Left lung (tissue), 10 donors: Measurements from ENCODE around the gene LSM10. TPM values are rescaled to one million over a fixed set of nuclear protein-coding genes. Genes with fewer than 3 reads are reported as not detected.
A peak's percentile ranks its signal among the peaks of the same experiment; 100 is the strongest.

ENCODE experiments used
- ATAC-seq: fragments of 200-7000 bp; cut with Tn5 transposase; one replicate; pipeline ENCODE4 v1.9.1; 2020; ENCODE audit warnings: moderate library complexity
- DNase-seq, 4 donors: peaks; one replicate each; pipeline ENCODE4 v3.0.0-alpha.2; 2013 to 2020
- H3K27ac ChIP-seq, 2 donors: fragments of 200-600 bp; sonication (generic) in 1 of 2; one replicate each; pipeline versions ENCODE4 v1.5.0 to v1.8.0; 2020 to 2021
- H3K27me3 ChIP-seq, 2 donors: fragments of 200-600 bp; sonication (generic) in 1 of 2; one replicate each; pipeline versions ENCODE4 v1.5.0 to v1.8.0; 2020 to 2021
- H3K36me3 ChIP-seq, 2 donors: fragments of 200-600 bp; sonication (generic) in 1 of 2; one replicate each; pipeline versions ENCODE4 v1.5.0 to v1.8.0; 2020 to 2021
- H3K4me1 ChIP-seq, 2 donors: fragments of 200-600 bp; one replicate each; pipeline ENCODE4 v1.8.0; 2021
- H3K4me3 ChIP-seq, 2 donors: fragments of 200-600 bp; sonication (generic) in 1 of 2; one replicate each; pipeline versions ENCODE4 v1.5.0 to v1.8.0; 2020 to 2021; ENCODE audit warnings: mild to moderate bottlenecking in 1 of 2
- H3K9me3 ChIP-seq, 2 donors: fragments of 200-600 bp; sonication (generic) in 1 of 2; one replicate each; pipeline versions ENCODE4 v1.5.0 to v1.8.0; 2020 to 2021
- CTCF ChIP-seq, 2 donors: fragments of 200-600 bp; sonication (generic) in 1 of 2; IDR thresholded peaks; one replicate each; pipeline versions ENCODE4 v1.5.0 to v1.8.0; 2021; ENCODE audit warnings: antibody characterized with exemption in 2 of 2
- intact Hi-C, 2 donors: fragments of 100-400 bp; cut with DNase I; formaldehyde crosslinking; loops; one replicate each; pipeline versions ENCODE4 v1.11.2 to v1.14.2; 2022
- polyA plus RNA-seq, 6 donors: library from polyadenylated mRNA; unstranded; fragments of 120-200 nt; gene quantifications; one replicate each; pipeline ENCODE4 v1.2.1, GENCODE V29; 2013; ENCODE audit not compliant: insufficient read length in 6 of 6
- total RNA-seq, 2 donors: library from RNA; stranded (reverse); fragmentation: NEBNext Ultra II Directional; extraction: Animal tissue kit (Norgen Biotek cat#: 25700); gene quantifications; one replicate each; pipeline ENCODE4 v1.2.1, GENCODE V29; 2021
- donor health status: DM: no; HTN: yes; CAD: no.
- donor health status: DM: no; HTN: no; CAD: no.

Gene LSM10
- total and polyA plus RNA-seq, 8 donors, result 13.5 to 41.4 (median 18.4) TPM

- peak in 3 of 4 donors; percentile 58 to 86 (median 61) for DNase-seq
- intact Hi-C loops, result no loop called here
- Histone ChIP-seq H3K27ac (peak overlapping the region; percentile 61 to 85), H3K4me1 (peaks cover 14 to 75% of the 10 kb centered on the region in 2 donors), H3K9me3 (no peaks in the 10 kb centered on the region), H3K36me3 (peaks cover 0 to 39% of the 10 kb centered on the region in 2 donors), H3K4me3 (no peak overlapping the region), H3K27me3 (no peaks in the 10 kb centered on the region)
- peak; percentile 54 for ATAC-seq
- TF ChIP-seq CTCF (IDR thresholded peaks at IDR 0.05), result no peak
Measured at GRCh38 chr1:36366091-36366661, 31.5 kb downstream of the LSM10 start.

GRCh38 chr1:36365381-36365780 lies 32.3 kb downstream of the LSM10 start:
- peak overlapping the region; percentile 61 to 85 for H3K27ac ChIP-seq
- intact Hi-C loops, result no loop called here
- DNase-seq, result peak in 1 of 4 donors; percentile 64
- no peak for TF ChIP-seq CTCF (IDR thresholded peaks at IDR 0.05)
- H3K9me3 ChIP-seq, result no peaks in the 10 kb centered on the region
- no peaks in the 10 kb centered on the region for H3K27me3 ChIP-seq
- no peak overlapping the region for H3K4me3 ChIP-seq
- H3K36me3 ChIP-seq, result peaks cover 0 to 46% of the 10 kb centered on the region in 2 donors
- peaks cover 14 to 73% of the 10 kb centered on the region in 2 donors for H3K4me1 ChIP-seq
- ATAC-seq, result peak; percentile 16

DNA sequence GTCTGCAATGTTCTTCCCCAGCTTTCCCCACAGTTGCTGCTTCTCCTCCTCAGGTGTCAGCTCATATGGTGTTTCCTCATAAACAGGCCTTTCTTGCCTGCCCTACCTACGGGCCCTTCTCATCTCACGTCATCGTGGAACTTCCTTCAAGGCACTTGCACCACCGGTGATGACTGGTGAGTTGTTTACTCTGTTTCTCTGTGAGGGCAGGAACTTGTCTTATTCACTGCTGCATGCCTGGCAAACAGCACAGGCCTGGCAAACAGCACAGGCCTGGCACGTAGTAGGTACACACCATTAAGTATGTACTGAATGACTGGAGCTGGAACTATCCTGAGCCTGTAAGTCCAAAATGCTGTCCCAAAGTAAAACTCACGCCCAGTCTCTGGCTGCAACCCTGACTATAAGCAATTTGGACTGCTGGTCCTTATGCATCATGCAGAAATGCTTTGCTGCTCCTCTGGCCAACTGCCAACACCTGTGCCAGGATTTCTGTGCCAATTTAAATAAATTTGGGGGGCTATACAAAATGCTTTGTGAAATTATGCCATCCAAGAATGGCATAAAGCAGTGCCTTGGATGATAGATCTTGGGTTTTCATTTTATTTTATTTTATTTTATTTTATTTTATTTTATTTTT lies 37.7 kb downstream of the LSM10 start:
- H3K9me3 ChIP-seq, result no peaks in the 10 kb centered on the region
- H3K4me3 ChIP-seq, result no peak overlapping the region
- peaks cover 0 to 69% of the 10 kb centered on the region in 2 donors for H3K36me3 ChIP-seq
- intact Hi-C loops, result no loop called here
- peaks cover 3 to 33% of the 10 kb centered on the region in 2 donors for H3K4me1 ChIP-seq
- no peak for TF ChIP-seq CTCF (IDR thresholded peaks at IDR 0.05)
- ATAC-seq, result peak; percentile 92
- H3K27me3 ChIP-seq, result no peaks in the 10 kb centered on the region
- H3K27ac ChIP-seq, result peak overlapping the region; percentile 33 to 78
- peak in 2 of 4 donors; percentile 22 to 67 for DNase-seq

GRCh38 chr1:36359383-36359782 lies 38.3 kb downstream of the LSM10 start:
- DNase-seq, result no peak
- intact Hi-C loops, result no loop called here
- no peaks in the 10 kb centered on the region for H3K27me3 ChIP-seq
- no peaks in the 10 kb centered on the region for H3K9me3 ChIP-seq
- peak overlapping the region; percentile 26 to 78 for H3K27ac ChIP-seq
- H3K4me3 ChIP-seq, result no peak overlapping the region
- no peak for ATAC-seq
- peaks cover 3 to 27% of the 10 kb centered on the region in 2 donors for H3K4me1 ChIP-seq
- no peak for TF ChIP-seq CTCF (IDR thresholded peaks at IDR 0.05)
- peaks cover 0 to 75% of the 10 kb centered on the region in 2 donors for H3K36me3 ChIP-seq

- TF ChIP-seq CTCF (IDR thresholded peaks at IDR 0.05), result no peak
- no peaks in the 10 kb centered on the region for H3K9me3 ChIP-seq
- no peak overlapping the region for H3K4me3 ChIP-seq
- peak overlapping the region in 1 of 2 donors; percentile 78 for H3K27ac ChIP-seq
- intact Hi-C loops, result no loop called here
- no peaks in the 10 kb centered on the region for H3K27me3 ChIP-seq
- ATAC-seq (no peak), DNase-seq (no peak)
- peaks cover 0 to 83% of the 10 kb centered on the region in 2 donors for H3K36me3 ChIP-seq
- peaks cover 3 to 20% of the 10 kb centered on the region in 2 donors for H3K4me1 ChIP-seq
Measured at GRCh38 chr1:36358514-36359084, 39.1 kb downstream of the LSM10 start.
